PFSK-1 (cell line): Measurements from ENCODE around the gene STK11.

Experiments used
- FOXP2 ChIP-seq: optimal IDR thresholded peaks from 2 replicates; pipeline ENCODE3; 2011; ENCODE audit warnings: borderline replicate concordance, control low read depth, inconsistent platforms; ENCODE audit not compliant: insufficient read depth; ENCODE audit errors: extremely low read length, extremely low read depth
- POLR2AphosphoS5 ChIP-seq: IDR thresholded peaks from 2 replicates; pipeline ENCODE4 v1.6.1; 2012; ENCODE audit warnings: low read depth, mild to moderate bottlenecking, control low read depth, low read length, moderate library complexity
- SIN3A ChIP-seq: IDR thresholded peaks from 2 replicates; pipeline ENCODE4 v1.6.1; 2012; ENCODE audit warnings: mild to moderate bottlenecking, low read length, moderate library complexity, borderline replicate concordance; ENCODE audit not compliant: insufficient read depth
- TAF1 ChIP-seq: IDR thresholded peaks from 2 replicates; pipeline ENCODE4 v1.6.1; 2012; ENCODE audit warnings: low read length, control low read depth, borderline replicate concordance; ENCODE audit not compliant: insufficient read depth
- TF ChIP-seq, protein P1 (sequence below), 2 experiments: IDR thresholded peaks; 2 replicates each; pipeline versions ENCODE4 v1.6.1 to v1.8.0; 2011 to 2012; ENCODE audit warnings: low read depth in 2 of 2, low read length in 2 of 2, control low read depth in 1 of 2, inconsistent platforms in 1 of 2, mild to moderate bottlenecking in 1 of 2, moderate library complexity in 1 of 2; ENCODE audit not compliant: insufficient read depth in 1 of 2

STK11 gene

DNA sequence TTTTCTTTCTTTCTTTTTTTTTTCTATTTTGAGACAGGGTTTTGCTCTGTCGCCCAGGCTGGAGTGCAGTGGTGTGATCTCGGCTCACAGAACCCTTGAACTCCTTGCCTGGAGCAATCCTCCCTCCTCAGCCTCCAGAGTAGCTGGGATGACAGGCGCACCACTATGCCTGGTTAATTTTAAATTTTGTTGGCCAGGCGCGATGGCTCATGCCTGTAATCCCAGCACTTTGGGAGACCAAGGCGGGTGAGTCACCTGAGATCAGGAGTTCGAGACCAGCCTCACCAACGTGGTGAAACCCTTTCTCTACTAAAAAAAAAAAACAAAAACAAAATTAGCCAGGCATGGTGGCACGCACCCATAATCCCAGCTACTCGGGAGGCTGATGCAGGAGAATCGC, 22.9 kb upstream of the STK11 start:
- TF ChIP-seq FOXP2 = no peak
- TF ChIP-seq POLR2AphosphoS5 = no peak
- TF ChIP-seq SIN3A = no peak
- no peak for TF ChIP-seq TAF1
- TF ChIP-seq, protein P1, sequence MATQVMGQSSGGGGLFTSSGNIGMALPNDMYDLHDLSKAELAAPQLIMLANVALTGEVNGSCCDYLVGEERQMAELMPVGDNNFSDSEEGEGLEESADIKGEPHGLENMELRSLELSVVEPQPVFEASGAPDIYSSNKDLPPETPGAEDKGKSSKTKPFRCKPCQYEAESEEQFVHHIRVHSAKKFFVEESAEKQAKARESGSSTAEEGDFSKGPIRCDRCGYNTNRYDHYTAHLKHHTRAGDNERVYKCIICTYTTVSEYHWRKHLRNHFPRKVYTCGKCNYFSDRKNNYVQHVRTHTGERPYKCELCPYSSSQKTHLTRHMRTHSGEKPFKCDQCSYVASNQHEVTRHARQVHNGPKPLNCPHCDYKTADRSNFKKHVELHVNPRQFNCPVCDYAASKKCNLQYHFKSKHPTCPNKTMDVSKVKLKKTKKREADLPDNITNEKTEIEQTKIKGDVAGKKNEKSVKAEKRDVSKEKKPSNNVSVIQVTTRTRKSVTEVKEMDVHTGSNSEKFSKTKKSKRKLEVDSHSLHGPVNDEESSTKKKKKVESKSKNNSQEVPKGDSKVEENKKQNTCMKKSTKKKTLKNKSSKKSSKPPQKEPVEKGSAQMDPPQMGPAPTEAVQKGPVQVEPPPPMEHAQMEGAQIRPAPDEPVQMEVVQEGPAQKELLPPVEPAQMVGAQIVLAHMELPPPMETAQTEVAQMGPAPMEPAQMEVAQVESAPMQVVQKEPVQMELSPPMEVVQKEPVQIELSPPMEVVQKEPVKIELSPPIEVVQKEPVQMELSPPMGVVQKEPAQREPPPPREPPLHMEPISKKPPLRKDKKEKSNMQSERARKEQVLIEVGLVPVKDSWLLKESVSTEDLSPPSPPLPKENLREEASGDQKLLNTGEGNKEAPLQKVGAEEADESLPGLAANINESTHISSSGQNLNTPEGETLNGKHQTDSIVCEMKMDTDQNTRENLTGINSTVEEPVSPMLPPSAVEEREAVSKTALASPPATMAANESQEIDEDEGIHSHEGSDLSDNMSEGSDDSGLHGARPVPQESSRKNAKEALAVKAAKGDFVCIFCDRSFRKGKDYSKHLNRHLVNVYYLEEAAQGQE (IDR thresholded peaks at IDR 0.05; ENCODE audit: insufficient read depth in 1 of 2, low read depth in 2 of 2, low read length in 2 of 2) = no peak

DNA sequence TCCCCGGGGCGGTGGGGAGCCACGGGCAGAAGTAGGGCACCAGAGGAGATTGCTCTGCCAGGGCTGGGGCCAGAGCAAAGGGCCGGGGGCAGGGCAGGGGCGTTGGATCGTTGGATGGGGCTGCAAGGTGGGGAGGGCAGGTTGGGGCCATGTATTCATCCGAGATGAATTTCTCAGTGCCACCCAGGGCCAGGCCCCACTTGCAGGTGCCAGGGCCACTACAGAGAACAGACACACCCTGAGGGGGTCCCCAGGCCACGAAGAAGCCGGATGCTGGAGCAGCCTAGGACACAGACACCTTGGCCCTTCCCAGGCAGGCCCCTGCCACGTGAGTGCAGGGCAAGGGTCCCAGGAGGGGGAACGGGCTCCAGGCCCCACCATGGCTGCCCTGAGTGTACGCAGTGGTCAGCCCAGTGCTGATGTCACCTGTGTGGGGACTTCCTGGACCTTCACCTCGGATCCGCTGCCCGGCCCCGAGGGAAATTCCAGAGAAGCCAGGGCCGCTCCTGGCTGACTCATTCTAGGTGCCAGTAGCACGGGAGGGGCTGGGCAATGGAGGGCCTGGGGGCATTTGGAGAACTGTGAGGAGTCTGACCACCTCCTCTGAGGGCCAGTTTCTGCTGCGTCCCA, 21.9 kb upstream of the STK11 start:
- TF ChIP-seq POLR2AphosphoS5 (no peak), TAF1 (no peak), SIN3A (no peak), FOXP2 (no peak)
- TF ChIP-seq, protein P1 (IDR thresholded peaks at IDR 0.05; ENCODE audit: insufficient read depth in 1 of 2, low read depth in 2 of 2, low read length in 2 of 2) = no peak

DNA sequence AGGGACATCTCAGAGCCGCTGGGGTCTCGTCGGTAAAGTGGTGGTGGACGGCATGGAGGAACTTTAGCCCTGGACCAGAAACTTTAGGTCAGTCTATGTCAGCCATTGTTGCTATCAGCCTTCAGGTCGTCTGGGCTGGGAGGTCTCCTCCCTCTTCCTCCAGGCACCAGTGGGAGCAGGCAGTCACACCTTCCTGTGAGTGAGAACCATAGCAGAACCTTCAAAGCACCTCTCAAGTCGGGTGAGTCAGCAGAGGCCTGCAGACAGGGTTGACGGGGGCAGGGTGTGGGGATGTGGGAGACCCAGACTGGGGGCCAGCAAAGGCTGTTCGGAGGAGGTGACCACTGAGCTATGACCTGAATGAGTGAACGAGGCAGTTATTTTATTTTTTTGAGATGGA, 16.2 kb upstream of the STK11 start:
- no peak for TF ChIP-seq SIN3A
- no peak for TF ChIP-seq FOXP2
- TF ChIP-seq POLR2AphosphoS5 = no peak
- TF ChIP-seq TAF1 = no peak
- TF ChIP-seq, protein P1 (IDR thresholded peaks at IDR 0.05; ENCODE audit: insufficient read depth in 1 of 2, low read depth in 2 of 2, low read length in 2 of 2) = no peak

DNA sequence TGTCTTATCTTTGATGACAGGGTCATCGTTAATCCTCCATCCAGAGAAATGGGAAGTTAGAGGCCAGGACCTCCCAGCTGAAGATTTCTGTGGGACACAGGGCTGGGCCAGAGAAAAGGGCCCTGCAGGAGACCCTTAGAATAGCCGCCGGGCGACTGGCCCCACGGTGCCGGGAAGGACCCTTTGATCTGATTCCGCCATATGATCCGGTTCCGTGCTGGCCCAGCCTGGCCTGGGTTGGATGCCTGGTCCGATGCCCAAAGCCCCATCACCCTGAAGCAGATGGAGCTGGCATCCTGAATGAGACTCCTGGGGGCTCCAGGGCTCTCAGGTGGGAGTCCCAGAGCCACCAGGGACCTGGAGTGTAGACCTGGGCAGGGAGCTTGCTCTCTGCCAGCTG, 6.0 kb upstream of the STK11 start:
- TF ChIP-seq FOXP2 = no peak
- TF ChIP-seq, protein P1 (IDR thresholded peaks at IDR 0.05; ENCODE audit: insufficient read depth in 1 of 2, low read depth in 2 of 2, low read length in 2 of 2) = no peak
- no peak for TF ChIP-seq TAF1
- TF ChIP-seq POLR2AphosphoS5 = no peak
- no peak for TF ChIP-seq SIN3A
